ENCODE results near the gene PYGL.
"Not testable (repeated sequence)": the region's sequence is repeated elsewhere in the genome, so short reads cannot be mapped to it uniquely, and the experiment has no call there.

The PYGL gene

GRCh38 chr14:50941638-50942037, 2.6 kb downstream of the PYGL start:
- not testable (repeated sequence) for H3K27ac Mint-ChIP-seq; H3K36me3 Mint-ChIP-seq; H3K4me1 Mint-ChIP-seq; DNase-seq (ENCODE audit: low spot score in 2 of 2); H3K4me3 Mint-ChIP-seq; H3K9me3 Mint-ChIP-seq; ATAC-seq

- DNase-seq (ENCODE audit: low spot score in 2 of 2) (no peak), ATAC-seq (no peak)
- H3K36me3 Mint-ChIP-seq = no peaks in the 10 kb centered on the region
- no peak overlapping the region for H3K27ac Mint-ChIP-seq
- no peaks in the 10 kb centered on the region for H3K9me3 Mint-ChIP-seq
- H3K4me1 Mint-ChIP-seq = peaks cover 8% of the 10 kb centered on the region
- no peak overlapping the region for H3K4me3 Mint-ChIP-seq
Measured at GRCh38 chr14:50941151-50941550, 3.1 kb downstream of the PYGL start.

GRCh38 chr14:50937800-50938199, 6.5 kb downstream of the PYGL start:
- no peaks in the 10 kb centered on the region for H3K9me3 Mint-ChIP-seq
- DNase-seq (ENCODE audit: low spot score in 2 of 2) (no peak), ATAC-seq (no peak)
- H3K4me3 Mint-ChIP-seq = no peak overlapping the region
- H3K36me3 Mint-ChIP-seq = no peaks in the 10 kb centered on the region
- H3K4me1 Mint-ChIP-seq = no peaks in the 10 kb centered on the region
- H3K27ac Mint-ChIP-seq = no peak overlapping the region

DNA sequence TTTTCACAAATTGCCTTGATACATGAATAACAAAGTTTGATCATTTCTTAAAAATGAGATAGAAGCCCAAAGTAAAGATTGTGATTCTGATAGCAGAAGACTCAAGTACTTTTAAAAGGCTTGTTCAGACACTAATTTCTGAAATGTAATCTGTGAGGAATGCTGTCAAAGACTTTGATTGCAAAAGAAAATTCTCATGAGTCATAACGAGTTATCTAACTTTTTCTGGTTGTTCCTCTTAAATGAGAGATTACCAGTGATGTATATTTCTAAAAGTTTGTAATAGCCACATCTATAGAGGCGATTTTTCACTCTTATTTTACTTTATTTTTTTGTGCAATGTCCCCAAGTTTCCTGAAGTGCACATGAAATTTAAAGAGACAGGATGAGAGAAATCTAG, 7.0 kb downstream of the PYGL start:
- Mint-ChIP-seq H3K36me3 (no peaks in the 10 kb centered on the region), H3K4me3 (no peak overlapping the region), H3K9me3 (no peaks in the 10 kb centered on the region), H3K4me1 (no peaks in the 10 kb centered on the region), H3K27ac (no peak overlapping the region)
- ATAC-seq (no peak), DNase-seq (ENCODE audit: low spot score in 2 of 2) (no peak)

GRCh38 chr14:50936882-50937281, 7.4 kb downstream of the PYGL start:
- Mint-ChIP-seq H3K36me3 (no peaks in the 10 kb centered on the region), H3K27ac (no peak overlapping the region), H3K4me3 (no peak overlapping the region), H3K9me3 (no peaks in the 10 kb centered on the region), H3K4me1 (no peaks in the 10 kb centered on the region)
- DNase-seq (ENCODE audit: low spot score in 2 of 2) = no peak
- ATAC-seq = no peak

DNA sequence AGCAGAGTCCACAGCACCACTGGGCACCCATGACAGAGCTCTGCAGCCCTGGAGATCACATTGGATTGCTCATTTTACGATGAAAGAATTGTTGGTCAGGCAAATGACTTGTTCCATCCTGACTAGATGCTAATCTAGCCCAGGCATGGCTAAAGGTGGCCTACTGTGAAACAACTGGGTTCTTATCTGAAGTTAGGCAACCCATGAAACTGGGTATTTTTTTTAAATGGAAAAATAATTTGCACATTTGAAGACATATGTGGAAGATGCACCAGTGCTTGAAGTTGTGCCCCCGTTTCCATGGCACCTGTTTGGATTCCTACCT, 8.3 kb downstream of the PYGL start:
- Mint-ChIP-seq H3K4me3 (no peak overlapping the region), H3K36me3 (no peaks in the 10 kb centered on the region), H3K4me1 (no peaks in the 10 kb centered on the region), H3K9me3 (no peaks in the 10 kb centered on the region), H3K27ac (no peak overlapping the region)
- DNase-seq (ENCODE audit: low spot score in 2 of 2) (no peak), ATAC-seq (no peak)

- H3K9me3 Mint-ChIP-seq = no peaks in the 10 kb centered on the region
- H3K27ac Mint-ChIP-seq = no peak overlapping the region
- H3K4me3 Mint-ChIP-seq = no peak overlapping the region
- H3K4me1 Mint-ChIP-seq = no peaks in the 10 kb centered on the region
- no peaks in the 10 kb centered on the region for H3K36me3 Mint-ChIP-seq
- DNase-seq (ENCODE audit: low spot score in 2 of 2) = no peak
- no peak for ATAC-seq
Measured at GRCh38 chr14:50935126-50936015, 8.9 kb downstream of the PYGL start.

- DNase-seq (ENCODE audit: low spot score in 2 of 2) (no peak), ATAC-seq (no peak)
- Mint-ChIP-seq H3K27ac (no peak overlapping the region), H3K9me3 (no peaks in the 10 kb centered on the region), H3K36me3 (no peaks in the 10 kb centered on the region), H3K4me3 (no peak overlapping the region), H3K4me1 (no peaks in the 10 kb centered on the region)
Measured at GRCh38 chr14:50932592-50933495, 11.4 kb downstream of the PYGL start.

DNA sequence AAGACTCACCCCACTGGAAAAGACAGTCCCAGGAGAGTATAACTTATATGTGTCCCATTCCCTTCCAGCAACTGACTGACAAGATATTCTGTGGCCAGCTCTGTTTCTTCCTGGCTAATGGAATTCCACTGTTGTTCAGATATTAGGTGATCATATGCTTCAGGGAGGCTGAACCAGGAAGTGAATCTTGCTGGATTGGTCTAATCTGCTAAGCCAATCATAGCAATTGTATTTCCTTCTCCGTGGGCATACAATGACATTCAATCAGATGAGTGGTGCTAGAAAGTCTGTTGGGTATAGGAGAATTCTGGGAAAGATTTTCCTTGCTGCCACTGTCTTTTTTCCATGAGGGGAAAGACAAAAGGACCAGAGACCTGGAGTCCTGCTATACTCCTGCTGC, 12.1 kb downstream of the PYGL start:
- no peak overlapping the region for H3K4me3 Mint-ChIP-seq
- H3K36me3 Mint-ChIP-seq = no peaks in the 10 kb centered on the region
- no peak overlapping the region for H3K27ac Mint-ChIP-seq
- no peaks in the 10 kb centered on the region for H3K9me3 Mint-ChIP-seq
- no peaks in the 10 kb centered on the region for H3K4me1 Mint-ChIP-seq
- no peak for DNase-seq (ENCODE audit: low spot score in 2 of 2)
- ATAC-seq = no peak

- Mint-ChIP-seq H3K4me3 (no peak overlapping the region), H3K4me1 (no peaks in the 10 kb centered on the region), H3K9me3 (no peaks in the 10 kb centered on the region), H3K36me3 (no peaks in the 10 kb centered on the region), H3K27ac (no peak overlapping the region)
- ATAC-seq = no peak
- DNase-seq (ENCODE audit: low spot score in 2 of 2) = no peak
Measured at GRCh38 chr14:50931559-50931958, 12.7 kb downstream of the PYGL start.

GRCh38 chr14:50929506-50929905, 14.8 kb downstream of the PYGL start:
- Mint-ChIP-seq H3K4me3 (no peak overlapping the region), H3K36me3 (no peaks in the 10 kb centered on the region), H3K27ac (no peak overlapping the region), H3K4me1 (no peaks in the 10 kb centered on the region), H3K9me3 (no peaks in the 10 kb centered on the region)
- no peak for DNase-seq (ENCODE audit: low spot score in 2 of 2)
- no peak for ATAC-seq

DNA sequence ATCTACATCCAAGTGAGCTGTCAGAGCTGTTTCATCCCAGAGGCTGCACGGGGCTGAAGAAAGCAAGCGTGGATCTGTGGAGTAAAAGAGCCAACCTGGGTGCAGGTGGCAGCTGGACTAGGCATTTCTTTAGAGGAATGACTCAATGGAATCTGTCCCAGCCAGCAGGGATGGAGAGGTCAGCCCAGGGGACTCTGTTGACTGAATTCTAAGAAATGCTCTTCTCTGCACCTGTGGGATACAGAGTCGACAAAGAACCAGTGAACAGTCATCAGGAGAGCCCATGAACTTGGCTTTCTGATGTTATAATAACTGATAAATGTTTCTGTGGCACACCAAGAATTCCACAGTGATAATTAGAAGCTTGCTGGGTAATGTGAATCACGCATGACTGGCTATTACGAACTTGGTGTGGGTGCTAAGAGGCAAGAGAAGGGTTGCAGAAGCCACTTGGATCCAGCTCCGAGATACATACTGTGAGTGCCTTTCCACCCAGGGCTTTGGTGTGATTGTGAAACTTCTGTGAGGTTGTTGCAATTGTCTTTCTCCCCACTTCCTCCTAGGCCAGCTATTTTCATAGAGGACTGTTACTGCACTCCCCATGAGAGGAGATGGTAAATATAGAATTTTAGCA, 16.2 kb downstream of the PYGL start:
- Mint-ChIP-seq H3K4me1 (no peaks in the 10 kb centered on the region), H3K36me3 (no peaks in the 10 kb centered on the region), H3K9me3 (no peaks in the 10 kb centered on the region), H3K4me3 (no peak overlapping the region), H3K27ac (no peak overlapping the region)
- no peak for DNase-seq (ENCODE audit: low spot score in 2 of 2)
- no peak for ATAC-seq

- no peaks in the 10 kb centered on the region for H3K4me1 Mint-ChIP-seq
- H3K9me3 Mint-ChIP-seq = no peaks in the 10 kb centered on the region
- H3K4me3 Mint-ChIP-seq = no peak overlapping the region
- no peak for DNase-seq (ENCODE audit: low spot score in 2 of 2)
- ATAC-seq = no peak
- H3K36me3 Mint-ChIP-seq = no peaks in the 10 kb centered on the region
- no peak overlapping the region for H3K27ac Mint-ChIP-seq
Measured at GRCh38 chr14:50926851-50927386, 17.4 kb downstream of the PYGL start.

- no peak overlapping the region for H3K27ac Mint-ChIP-seq
- H3K4me1 Mint-ChIP-seq = no peaks in the 10 kb centered on the region
- no peaks in the 10 kb centered on the region for H3K36me3 Mint-ChIP-seq
- no peak for ATAC-seq
- no peak for DNase-seq (ENCODE audit: low spot score in 2 of 2)
- H3K9me3 Mint-ChIP-seq = no peaks in the 10 kb centered on the region
- no peak overlapping the region for H3K4me3 Mint-ChIP-seq
Measured at GRCh38 chr14:50924843-50925242, 19.4 kb downstream of the PYGL start.

DNA sequence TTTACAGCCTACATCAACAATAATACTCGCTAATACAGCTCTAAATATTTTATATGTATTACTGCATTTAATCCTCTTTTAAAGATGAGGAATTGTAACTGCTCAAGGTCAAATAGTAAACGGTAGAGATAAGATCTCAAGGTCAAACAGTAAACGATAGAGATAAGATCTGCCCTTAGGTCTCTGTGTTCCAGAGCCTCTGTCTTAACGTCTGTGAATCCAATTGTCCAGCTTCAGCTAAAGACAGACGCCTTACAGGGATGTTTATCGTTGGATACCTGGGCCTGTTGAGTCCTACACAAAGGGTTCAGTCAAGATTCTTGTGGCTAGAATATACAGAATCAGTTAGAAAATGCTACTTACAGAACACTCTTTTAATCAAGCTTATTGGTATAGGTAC, 20.0 kb downstream of the PYGL start:
- Mint-ChIP-seq H3K4me1 (no peaks in the 10 kb centered on the region), H3K36me3 (no peaks in the 10 kb centered on the region), H3K9me3 (no peaks in the 10 kb centered on the region), H3K4me3 (no peak overlapping the region), H3K27ac (no peak overlapping the region)
- DNase-seq (ENCODE audit: low spot score in 2 of 2) (no peak), ATAC-seq (no peak)

All from stimulated activated effector memory CD8-positive, alpha-beta T cell treated with anti-CD3 and anti-CD28 coated beads, Interleukin-12 subunit alpha, Interleukin-12 subunit beta, amount 100 ng/mL, for 72 hours (primary cell).